ENCODE measurements around the gene MACF1. TPM values are rescaled to one million over a fixed set of nuclear protein-coding genes. Genes with fewer than 3 reads are reported as not detected.

The MACF1 gene
- total and polyA plus RNA-seq, 2 of the 13 experiments (the other 11 are each of a cell fraction or from before 2014, with no cell fraction given): 36.7 to 65.4 TPM

GRCh38 chr1:39324888-39325287 is 120.4 kb downstream of the MACF1 start (continued):
- no peak for TF ChIP-seq HMGXB3 (CRISPR knock-in tag; IDR thresholded peaks at IDR 0.05; ENCODE audit: borderline replicate concordance)
- TF ChIP-seq, protein P1, sequence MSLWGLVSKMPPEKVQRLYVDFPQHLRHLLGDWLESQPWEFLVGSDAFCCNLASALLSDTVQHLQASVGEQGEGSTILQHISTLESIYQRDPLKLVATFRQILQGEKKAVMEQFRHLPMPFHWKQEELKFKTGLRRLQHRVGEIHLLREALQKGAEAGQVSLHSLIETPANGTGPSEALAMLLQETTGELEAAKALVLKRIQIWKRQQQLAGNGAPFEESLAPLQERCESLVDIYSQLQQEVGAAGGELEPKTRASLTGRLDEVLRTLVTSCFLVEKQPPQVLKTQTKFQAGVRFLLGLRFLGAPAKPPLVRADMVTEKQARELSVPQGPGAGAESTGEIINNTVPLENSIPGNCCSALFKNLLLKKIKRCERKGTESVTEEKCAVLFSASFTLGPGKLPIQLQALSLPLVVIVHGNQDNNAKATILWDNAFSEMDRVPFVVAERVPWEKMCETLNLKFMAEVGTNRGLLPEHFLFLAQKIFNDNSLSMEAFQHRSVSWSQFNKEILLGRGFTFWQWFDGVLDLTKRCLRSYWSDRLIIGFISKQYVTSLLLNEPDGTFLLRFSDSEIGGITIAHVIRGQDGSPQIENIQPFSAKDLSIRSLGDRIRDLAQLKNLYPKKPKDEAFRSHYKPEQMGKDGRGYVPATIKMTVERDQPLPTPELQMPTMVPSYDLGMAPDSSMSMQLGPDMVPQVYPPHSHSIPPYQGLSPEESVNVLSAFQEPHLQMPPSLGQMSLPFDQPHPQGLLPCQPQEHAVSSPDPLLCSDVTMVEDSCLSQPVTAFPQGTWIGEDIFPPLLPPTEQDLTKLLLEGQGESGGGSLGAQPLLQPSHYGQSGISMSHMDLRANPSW (CRISPR knock-in tag; IDR thresholded peaks at IDR 0.05; ENCODE audit: borderline replicate concordance): no peak
- TF ChIP-seq KAT7 (CRISPR knock-in tag; IDR thresholded peaks at IDR 0.05; ENCODE audit: borderline replicate concordance): no peak
- TF ChIP-seq, protein P2, sequence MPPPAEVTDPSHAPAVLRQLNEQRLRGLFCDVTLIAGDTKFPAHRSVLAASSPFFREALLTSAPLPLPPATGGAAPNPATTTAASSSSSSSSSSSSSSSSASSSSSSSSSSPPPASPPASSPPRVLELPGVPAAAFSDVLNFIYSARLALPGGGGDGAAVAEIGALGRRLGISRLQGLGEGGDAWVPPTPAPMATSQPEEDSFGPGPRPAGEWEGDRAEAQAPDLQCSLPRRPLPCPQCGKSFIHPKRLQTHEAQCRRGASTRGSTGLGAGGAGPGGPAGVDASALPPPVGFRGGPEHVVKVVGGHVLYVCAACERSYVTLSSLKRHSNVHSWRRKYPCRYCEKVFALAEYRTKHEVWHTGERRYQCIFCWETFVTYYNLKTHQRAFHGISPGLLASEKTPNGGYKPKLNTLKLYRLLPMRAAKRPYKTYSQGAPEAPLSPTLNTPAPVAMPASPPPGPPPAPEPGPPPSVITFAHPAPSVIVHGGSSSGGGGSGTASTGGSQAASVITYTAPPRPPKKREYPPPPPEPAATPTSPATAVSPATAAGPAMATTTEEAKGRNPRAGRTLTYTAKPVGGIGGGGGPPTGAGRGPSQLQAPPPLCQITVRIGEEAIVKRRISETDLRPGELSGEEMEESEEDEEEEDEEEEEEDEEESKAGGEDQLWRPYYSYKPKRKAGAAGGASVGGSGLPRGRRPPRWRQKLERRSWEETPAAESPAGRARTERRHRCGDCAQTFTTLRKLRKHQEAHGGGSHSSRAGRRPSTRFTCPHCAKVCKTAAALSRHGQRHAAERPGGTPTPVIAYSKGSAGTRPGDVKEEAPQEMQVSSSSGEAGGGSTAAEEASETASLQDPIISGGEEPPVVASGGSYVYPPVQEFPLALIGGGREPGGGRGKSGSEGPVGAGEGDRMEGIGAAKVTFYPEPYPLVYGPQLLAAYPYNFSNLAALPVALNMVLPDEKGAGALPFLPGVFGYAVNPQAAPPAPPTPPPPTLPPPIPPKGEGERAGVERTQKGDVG (CRISPR knock-in tag; IDR thresholded peaks at IDR 0.05; ENCODE audit: borderline replicate concordance): no peak
- TF ChIP-seq ZNF543 (CRISPR knock-in tag; IDR thresholded peaks at IDR 0.05): no peak
- no peak for TF ChIP-seq ELF1 (CRISPR knock-in tag; IDR thresholded peaks at IDR 0.05)

Data from HepG2 (cell line).